Measurements from ENCODE around the gene SH3YL1.

Gene SH3YL1

DNA sequence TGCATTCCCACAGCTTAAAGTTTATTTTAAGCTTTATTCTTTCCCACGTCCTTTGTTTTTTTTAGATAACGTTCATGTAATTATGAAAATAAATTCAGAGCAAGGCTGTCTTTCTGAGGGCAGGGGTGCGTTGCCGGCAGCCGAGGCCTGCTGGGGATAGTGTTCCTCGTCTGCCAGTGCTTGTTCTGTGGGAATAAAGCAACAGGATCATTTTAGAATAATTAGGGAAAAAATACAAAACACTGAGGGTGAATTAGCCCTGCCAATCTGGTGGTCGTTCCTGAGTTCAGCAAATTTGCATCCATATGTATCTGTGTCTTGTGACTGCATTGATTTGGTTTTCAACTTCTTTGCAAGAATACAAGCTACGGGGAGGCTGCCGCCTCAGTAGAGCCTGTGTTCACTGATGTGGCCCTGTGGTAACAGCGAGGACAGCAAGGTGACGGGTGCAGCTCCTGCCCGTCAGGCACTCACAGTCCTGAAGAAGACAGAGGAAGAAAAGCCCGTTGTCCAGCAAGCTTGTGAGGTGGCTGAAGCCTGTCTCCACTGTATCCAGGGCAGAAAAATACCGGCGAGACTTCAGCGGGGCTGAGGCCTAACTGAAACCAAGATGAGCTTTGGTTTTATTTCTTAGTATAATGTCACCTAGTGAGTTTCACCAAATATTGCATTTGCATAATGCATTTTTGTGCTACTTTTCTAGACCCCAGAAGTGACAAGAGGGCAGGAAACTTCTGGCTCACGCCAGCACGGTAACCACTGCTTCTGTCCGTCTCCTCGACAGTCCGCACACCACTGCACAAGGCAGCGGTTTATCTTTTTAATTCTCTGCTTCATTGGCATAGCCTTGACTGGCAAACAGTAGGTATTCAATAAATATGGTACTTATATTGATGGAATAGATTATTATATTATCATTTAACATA, 64.5 kb downstream of the SH3YL1 start:
- Histone ChIP-seq H3K27me3 (ENCODE audit: insufficient read depth, low read length, poor library complexity) (no peaks in the 10 kb centered on the region), H3K4me3 (ENCODE audit: low read length) (no peak overlapping the region), H3K56ac (ENCODE audit: low read length) (no peak overlapping the region), H2BK5ac (ENCODE audit: low read length) (no peak overlapping the region), H3K18ac (ENCODE audit: low read length) (no peak overlapping the region), H3K79me1 (ENCODE audit: low read length) (no peaks in the 10 kb centered on the region), H3K4me1 (ENCODE audit: control insufficient read depth, low read depth, low read length) (no peaks in the 10 kb centered on the region), H3K23ac (ENCODE audit: low read length) (no peak overlapping the region), H2AK5ac (ENCODE audit: low read length) (no peak overlapping the region), H3K9ac (ENCODE audit: low read length) (no peak overlapping the region), H2BK120ac (ENCODE audit: low read depth, low read length) (no peak overlapping the region), H3K79me2 (ENCODE audit: control insufficient read depth, insufficient read depth, low read length) (no peaks in the 10 kb centered on the region), H4K5ac (ENCODE audit: low read length) (no peak overlapping the region), H4K8ac (ENCODE audit: low read depth, low read length) (no peak overlapping the region), H3K4ac (ENCODE audit: low read depth, low read length) (no peak overlapping the region), H3K27ac (ENCODE audit: low read depth, low read length) (no peak overlapping the region), H3K36me3 (ENCODE audit: control insufficient read depth, insufficient read depth, low read length) (no peaks in the 10 kb centered on the region), H3K4me2 (ENCODE audit: low read length) (no peak overlapping the region), H2BK15ac (replicated peaks; ENCODE audit: low read depth) (no peak overlapping the region)
- WGBS (ENCODE audit: extremely low coverage, insufficient coverage, low lambda C conversion rate), result no CpG with 5 or more reads among the region's 22 CpGs
- DNase-seq, result no peak

DNA sequence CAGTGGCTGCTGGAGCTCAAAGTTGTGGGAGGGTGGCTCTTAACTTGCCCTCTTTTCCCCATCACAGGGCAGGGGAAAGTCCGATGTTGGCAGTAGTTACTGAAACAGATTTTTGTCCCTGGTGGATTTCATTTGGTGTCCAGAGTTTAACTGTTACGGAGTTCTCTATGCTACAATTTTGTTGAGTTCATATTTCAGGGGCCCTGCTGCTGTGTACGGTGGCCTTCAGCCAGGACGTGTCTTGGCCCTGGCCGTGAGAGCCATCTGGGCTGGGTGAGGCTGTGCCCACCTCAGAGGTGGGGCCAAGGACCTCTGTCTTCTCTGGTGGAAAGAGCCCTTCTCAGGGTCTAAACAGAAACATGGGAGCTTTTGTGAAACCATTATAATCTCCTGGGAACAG, 67.4 kb downstream of the SH3YL1 start:
- no peak overlapping the region for H3K56ac ChIP-seq (ENCODE audit: low read length)
- no peak overlapping the region for H3K18ac ChIP-seq (ENCODE audit: low read length)
- no CpG with 5 or more reads among the region's 5 CpGs for WGBS (ENCODE audit: extremely low coverage, insufficient coverage, low lambda C conversion rate)
- no peak overlapping the region for H3K4me2 ChIP-seq (ENCODE audit: low read length)
- no peaks in the 10 kb centered on the region for H3K36me3 ChIP-seq (ENCODE audit: control insufficient read depth, insufficient read depth, low read length)
- H3K4me3 ChIP-seq (ENCODE audit: low read length), result no peak overlapping the region
- no peak overlapping the region for H2BK15ac ChIP-seq (replicated peaks; ENCODE audit: low read depth)
- H2BK5ac ChIP-seq (ENCODE audit: low read length), result no peak overlapping the region
- H3K9ac ChIP-seq (ENCODE audit: low read length), result no peak overlapping the region
- H3K23ac ChIP-seq (ENCODE audit: low read length), result no peak overlapping the region
- no peak for DNase-seq
- H4K5ac ChIP-seq (ENCODE audit: low read length), result no peak overlapping the region
- H2BK120ac ChIP-seq (ENCODE audit: low read depth, low read length), result no peak overlapping the region
- no peaks in the 10 kb centered on the region for H3K79me2 ChIP-seq (ENCODE audit: control insufficient read depth, insufficient read depth, low read length)
- H4K8ac ChIP-seq (ENCODE audit: low read depth, low read length), result no peak overlapping the region
- H3K27me3 ChIP-seq (ENCODE audit: insufficient read depth, low read length, poor library complexity), result no peaks in the 10 kb centered on the region
- no peaks in the 10 kb centered on the region for H3K79me1 ChIP-seq (ENCODE audit: low read length)
- H3K4me1 ChIP-seq (ENCODE audit: control insufficient read depth, low read depth, low read length), result no peaks in the 10 kb centered on the region
- no peak overlapping the region for H3K27ac ChIP-seq (ENCODE audit: low read depth, low read length)
- no peak overlapping the region for H2AK5ac ChIP-seq (ENCODE audit: low read length)
- H3K4ac ChIP-seq (ENCODE audit: low read depth, low read length), result no peak overlapping the region

DNA sequence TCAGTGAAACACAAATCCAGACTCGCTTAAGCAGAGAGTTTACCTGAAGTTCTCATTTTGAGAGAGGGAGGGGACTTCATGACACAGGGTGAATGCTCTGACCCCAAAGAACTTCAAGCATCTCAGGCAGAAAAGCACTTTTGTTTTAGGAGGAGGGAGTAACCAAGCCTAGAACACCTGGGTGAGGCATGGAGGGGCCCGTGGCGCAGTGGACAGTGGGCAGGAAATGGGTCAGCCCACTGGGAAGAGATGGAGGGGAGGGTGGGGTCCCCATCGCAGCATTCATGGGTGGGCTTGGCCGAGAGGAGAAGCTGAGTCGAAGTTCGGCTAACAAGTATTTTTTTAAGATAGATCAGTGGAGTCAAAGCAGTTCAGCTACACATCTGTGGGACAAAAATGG, 67.9 kb downstream of the SH3YL1 start:
- no peak overlapping the region for H3K4me3 ChIP-seq (ENCODE audit: low read length)
- no peak for DNase-seq
- WGBS (ENCODE audit: extremely low coverage, insufficient coverage, low lambda C conversion rate), result no CpG with 5 or more reads among the region's 7 CpGs
- no peak overlapping the region for H4K5ac ChIP-seq (ENCODE audit: low read length)
- no peaks in the 10 kb centered on the region for H3K79me2 ChIP-seq (ENCODE audit: control insufficient read depth, insufficient read depth, low read length)
- no peak overlapping the region for H3K9ac ChIP-seq (ENCODE audit: low read length)
- H3K27me3 ChIP-seq (ENCODE audit: insufficient read depth, low read length, poor library complexity), result no peaks in the 10 kb centered on the region
- H3K4ac ChIP-seq (ENCODE audit: low read depth, low read length), result no peak overlapping the region
- H2BK15ac ChIP-seq (replicated peaks; ENCODE audit: low read depth), result no peak overlapping the region
- H4K8ac ChIP-seq (ENCODE audit: low read depth, low read length), result no peak overlapping the region
- H3K4me2 ChIP-seq (ENCODE audit: low read length), result no peak overlapping the region
- no peaks in the 10 kb centered on the region for H3K36me3 ChIP-seq (ENCODE audit: control insufficient read depth, insufficient read depth, low read length)
- no peak overlapping the region for H3K23ac ChIP-seq (ENCODE audit: low read length)
- no peaks in the 10 kb centered on the region for H3K4me1 ChIP-seq (ENCODE audit: control insufficient read depth, low read depth, low read length)
- no peak overlapping the region for H2AK5ac ChIP-seq (ENCODE audit: low read length)
- H2BK120ac ChIP-seq (ENCODE audit: low read depth, low read length), result no peak overlapping the region
- H3K27ac ChIP-seq (ENCODE audit: low read depth, low read length), result no peak overlapping the region
- no peak overlapping the region for H2BK5ac ChIP-seq (ENCODE audit: low read length)
- no peak overlapping the region for H3K18ac ChIP-seq (ENCODE audit: low read length)
- H3K79me1 ChIP-seq (ENCODE audit: low read length), result no peaks in the 10 kb centered on the region
- H3K56ac ChIP-seq (ENCODE audit: low read length), result no peak overlapping the region

DNA sequence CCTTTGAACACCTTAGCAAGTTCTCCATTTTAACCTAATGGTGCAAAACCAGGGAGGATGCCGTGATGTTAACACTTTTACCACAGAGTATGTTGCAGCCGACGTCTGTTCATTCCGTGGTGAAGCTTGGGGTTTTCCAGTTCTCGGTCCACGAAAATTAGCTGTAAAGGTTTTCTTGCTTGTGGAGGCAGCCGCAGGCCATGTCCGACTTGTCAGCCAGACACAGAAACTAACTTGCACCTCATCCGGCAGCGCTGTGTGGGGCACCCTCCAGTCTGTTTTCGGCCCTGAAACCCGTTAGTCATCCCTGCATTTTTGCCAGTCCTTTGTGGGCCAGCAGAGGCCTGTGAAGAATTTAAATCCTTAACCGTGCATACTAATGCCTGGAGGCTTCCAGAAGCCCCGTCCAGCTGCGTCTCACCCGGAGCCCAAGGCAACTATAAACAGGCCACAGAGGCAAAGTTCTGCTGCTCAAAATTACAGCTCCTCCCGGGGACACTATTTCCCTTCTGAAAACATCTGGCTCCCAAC, 70.6 kb downstream of the SH3YL1 start:
- no peaks in the 10 kb centered on the region for H3K79me1 ChIP-seq (ENCODE audit: low read length)
- no peaks in the 10 kb centered on the region for H3K36me3 ChIP-seq (ENCODE audit: control insufficient read depth, insufficient read depth, low read length)
- no peak overlapping the region for H4K5ac ChIP-seq (ENCODE audit: low read length)
- no peak overlapping the region for H4K8ac ChIP-seq (ENCODE audit: low read depth, low read length)
- no peak overlapping the region for H3K27ac ChIP-seq (ENCODE audit: low read depth, low read length)
- H2BK15ac ChIP-seq (replicated peaks; ENCODE audit: low read depth), result no peak overlapping the region
- H2AK5ac ChIP-seq (ENCODE audit: low read length), result no peak overlapping the region
- WGBS (ENCODE audit: extremely low coverage, insufficient coverage, low lambda C conversion rate), result no CpG with 5 or more reads among the region's 17 CpGs
- no peak overlapping the region for H2BK120ac ChIP-seq (ENCODE audit: low read depth, low read length)
- no peaks in the 10 kb centered on the region for H3K79me2 ChIP-seq (ENCODE audit: control insufficient read depth, insufficient read depth, low read length)
- no peak overlapping the region for H3K56ac ChIP-seq (ENCODE audit: low read length)
- H3K23ac ChIP-seq (ENCODE audit: low read length), result no peak overlapping the region
- no peaks in the 10 kb centered on the region for H3K27me3 ChIP-seq (ENCODE audit: insufficient read depth, low read length, poor library complexity)
- no peak overlapping the region for H3K18ac ChIP-seq (ENCODE audit: low read length)
- DNase-seq, result no peak
- H2BK5ac ChIP-seq (ENCODE audit: low read length), result no peak overlapping the region
- H3K9ac ChIP-seq (ENCODE audit: low read length), result no peak overlapping the region
- no peak overlapping the region for H3K4ac ChIP-seq (ENCODE audit: low read depth, low read length)
- no peak overlapping the region for H3K4me3 ChIP-seq (ENCODE audit: low read length)
- no peaks in the 10 kb centered on the region for H3K4me1 ChIP-seq (ENCODE audit: control insufficient read depth, low read depth, low read length)
- no peak overlapping the region for H3K4me2 ChIP-seq (ENCODE audit: low read length)

DNA sequence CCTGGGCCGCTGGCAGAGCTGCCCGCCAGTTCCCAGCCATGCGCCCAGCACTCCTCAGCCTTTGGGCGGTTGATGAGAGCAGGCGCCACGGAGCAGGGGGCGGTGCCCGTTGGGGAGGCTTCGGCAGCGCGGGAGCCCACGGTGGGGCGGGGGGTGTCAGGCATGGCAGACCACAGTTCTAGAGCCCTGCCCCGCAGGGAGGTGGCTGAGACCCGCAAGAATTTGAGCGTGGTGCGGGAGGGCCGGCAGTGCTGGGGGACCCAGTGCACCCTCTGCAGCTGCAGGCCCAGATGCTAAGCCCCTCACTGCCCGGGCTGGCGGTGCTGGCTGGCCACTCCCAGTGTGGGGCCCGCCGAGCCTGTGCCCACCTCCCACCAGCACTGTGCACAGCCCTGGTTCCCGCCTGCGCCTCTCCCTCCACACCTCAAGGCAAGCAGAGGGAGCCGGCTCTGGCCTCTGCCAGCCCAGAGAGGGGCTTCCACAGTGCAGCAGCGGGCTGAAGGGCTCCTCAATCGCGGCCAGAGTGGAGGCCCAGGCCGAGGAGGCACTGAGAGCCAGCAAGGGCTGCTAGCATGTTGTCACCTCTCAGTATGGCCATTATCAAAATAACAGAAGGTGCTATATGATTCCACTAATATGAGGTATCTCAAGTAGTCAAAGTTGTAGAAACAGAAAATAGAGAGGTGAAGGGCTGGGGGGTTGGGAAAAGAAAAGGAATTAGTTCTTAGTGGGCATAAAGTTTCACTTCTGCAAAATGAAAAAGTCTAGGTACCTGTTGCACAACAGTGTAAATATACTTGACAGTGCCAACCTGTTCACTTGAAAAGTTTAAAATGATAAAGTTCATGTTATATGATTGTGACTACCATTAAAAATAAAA, 72.3 kb downstream of the SH3YL1 start:
- Histone ChIP-seq H3K79me2 (ENCODE audit: control insufficient read depth, insufficient read depth, low read length) (no peaks in the 10 kb centered on the region), H3K23ac (ENCODE audit: low read length) (no peak overlapping the region), H4K5ac (ENCODE audit: low read length) (no peak overlapping the region), H3K27me3 (ENCODE audit: insufficient read depth, low read length, poor library complexity) (no peaks in the 10 kb centered on the region), H2BK15ac (replicated peaks; ENCODE audit: low read depth) (no peak overlapping the region), H3K4me3 (ENCODE audit: low read length) (no peak overlapping the region), H3K4ac (ENCODE audit: low read depth, low read length) (no peak overlapping the region), H2BK5ac (ENCODE audit: low read length) (no peak overlapping the region), H3K9ac (ENCODE audit: low read length) (no peak overlapping the region), H4K8ac (ENCODE audit: low read depth, low read length) (no peak overlapping the region), H3K18ac (ENCODE audit: low read length) (no peak overlapping the region), H3K79me1 (ENCODE audit: low read length) (no peaks in the 10 kb centered on the region), H2AK5ac (ENCODE audit: low read length) (no peak overlapping the region), H3K27ac (ENCODE audit: low read depth, low read length) (no peak overlapping the region), H3K56ac (ENCODE audit: low read length) (no peak overlapping the region), H3K36me3 (ENCODE audit: control insufficient read depth, insufficient read depth, low read length) (no peaks in the 10 kb centered on the region), H3K4me1 (ENCODE audit: control insufficient read depth, low read depth, low read length) (no peaks in the 10 kb centered on the region), H3K4me2 (ENCODE audit: low read length) (no peak overlapping the region), H2BK120ac (ENCODE audit: low read depth, low read length) (no peak overlapping the region)
- DNase-seq, result no peak
- no CpG with 5 or more reads among the region's 29 CpGs for WGBS (ENCODE audit: extremely low coverage, insufficient coverage, low lambda C conversion rate)
